IMR-90 (cell line): ENCODE measurements around the gene PRDM5. TPM values are rescaled to one million over a fixed set of nuclear protein-coding genes. Genes with fewer than 3 reads are reported as not detected.

ENCODE experiments used
- ATAC-seq: fragments of 200-7000 bp; cut with Tn5 transposase; 2 replicates; pipeline ENCODE4 v1.9.1; 2020; ENCODE audit warnings: low read depth, mild to moderate bottlenecking, moderate library complexity
- BruUV-seq: library from RNA; stranded (reverse); fragments of 400-500 nt; replicated peaks from 2 replicates; lab custom pipeline; 2021; lab: Mats Ljungman, UMichigan
- CTCF ChIA-PET: fragments of 300-600 bp; formaldehyde crosslinking; extraction: SDS; loops from one replicate; lab custom pipeline; 2021; ENCODE audit warnings: antibody characterized with exemption; lab: Yijun Ruan, JAX
- POLR2A ChIA-PET: fragments of 300-600 bp; sonication (Branson Sonifier 250); formaldehyde crosslinking; loops from one replicate; lab custom pipeline; 2022; ENCODE audit warnings: antibody characterized with exemption; ENCODE audit not compliant: unreplicated experiment; lab: Charles Lee
- DNase-seq: peaks from one replicate; pipeline ENCODE4 v3.0.0; 2013
- H2AFZ ChIP-seq: replicated peaks from 2 replicates; pipeline ENCODE3; 2013; ENCODE audit warnings: low read length, mild to moderate bottlenecking; ENCODE audit not compliant: poor library complexity
- H2AK5ac ChIP-seq: 2 replicates; pipeline ENCODE4 v1.6.1; 2013; ENCODE audit warnings: low read depth, low read length, inconsistent platforms
- H2AK9ac ChIP-seq: replicated peaks from 2 replicates; pipeline ENCODE3; 2013; ENCODE audit warnings: mild to moderate bottlenecking, low read depth, low read length, moderate library complexity; ENCODE audit not compliant: poor library complexity
- H2BK120ac ChIP-seq: 2 replicates; pipeline ENCODE4 v1.6.1; 2013; ENCODE audit warnings: low read depth, low read length, inconsistent platforms
- H2BK15ac ChIP-seq: 3 replicates; pipeline ENCODE4 v1.6.1; 2013; ENCODE audit warnings: low read depth, low read length, inconsistent platforms
- H2BK20ac ChIP-seq: 2 replicates; pipeline ENCODE4 v1.6.1; 2013; ENCODE audit warnings: low read depth, mild to moderate bottlenecking, inconsistent platforms, low read length, moderate library complexity
- H2BK5ac ChIP-seq: 2 replicates; pipeline ENCODE4 v1.6.1; 2013; ENCODE audit warnings: mild to moderate bottlenecking, low read depth, low read length, inconsistent platforms; ENCODE audit not compliant: poor library complexity, severe bottlenecking
- H3K14ac ChIP-seq: replicated peaks from 2 replicates; pipeline ENCODE4 v1.6.1; 2013; ENCODE audit warnings: low read depth, low read length, inconsistent platforms
- H3K18ac ChIP-seq: 2 replicates; pipeline ENCODE4 v1.6.1; 2013; ENCODE audit warnings: low read depth, low read length, control low read depth
- H3K23ac ChIP-seq: 2 replicates; pipeline ENCODE4 v1.6.1; 2013; ENCODE audit warnings: low read depth, low read length, inconsistent platforms
- H3K27ac ChIP-seq: 2 replicates; pipeline ENCODE4 v1.5.1; 2013; ENCODE audit warnings: mild to moderate bottlenecking, control low read depth, low read length; ENCODE audit not compliant: insufficient read depth
- H3K27me3 ChIP-seq: 2 replicates; pipeline ENCODE4 v1.6.1; 2013; ENCODE audit warnings: low read length; ENCODE audit not compliant: control insufficient read depth, insufficient read depth
- H3K36me3 ChIP-seq: 2 replicates; pipeline ENCODE4 v1.6.1; 2013; ENCODE audit warnings: low read length, mixed read lengths; ENCODE audit not compliant: control insufficient read depth, insufficient read depth
- H3K4ac ChIP-seq: 2 replicates; pipeline ENCODE4 v1.6.1; 2013; ENCODE audit warnings: low read depth, low read length, inconsistent platforms
- H3K4me1 ChIP-seq: 2 replicates; pipeline ENCODE4 v1.6.1; 2013; ENCODE audit warnings: low read length, mixed read lengths; ENCODE audit not compliant: control insufficient read depth, insufficient read depth
- H3K4me2 ChIP-seq: 2 replicates; pipeline ENCODE4 v1.6.1; 2013; ENCODE audit warnings: low read depth, mild to moderate bottlenecking, control low read depth, low read length, moderate library complexity
- H3K4me3 ChIP-seq: 2 replicates; pipeline ENCODE4 v1.5.1; 2013; ENCODE audit warnings: low read depth, mild to moderate bottlenecking, control low read depth, low read length, moderate library complexity; ENCODE audit not compliant: insufficient read depth
- H3K56ac ChIP-seq: 2 replicates; pipeline ENCODE4 v1.6.1; 2013; ENCODE audit warnings: low read length, inconsistent platforms; ENCODE audit not compliant: insufficient read depth; ENCODE audit errors: extremely low read depth
- H3K79me1 ChIP-seq, 2 experiments: 2 replicates each; pipeline ENCODE4 v1.6.1; 2013; ENCODE audit warnings: low read length in 2 of 2, inconsistent platforms in 1 of 2, low read depth in 1 of 2
- H3K9ac ChIP-seq: 2 replicates; pipeline ENCODE4 v1.6.1; 2013; ENCODE audit warnings: low read depth, low read length, control low read depth
- H3K9me1 ChIP-seq: 2 replicates; pipeline ENCODE4 v1.6.1; 2013; ENCODE audit warnings: low read length, inconsistent platforms; ENCODE audit not compliant: insufficient read depth
- H3K9me3 ChIP-seq: 2 replicates; pipeline ENCODE4 v1.6.1; 2013; ENCODE audit warnings: low read length; ENCODE audit not compliant: control insufficient read depth, insufficient read depth
- H4K20me1 ChIP-seq: 2 replicates; pipeline ENCODE4 v1.6.1; 2013; ENCODE audit warnings: low read length, inconsistent platforms; ENCODE audit not compliant: insufficient read depth
- H4K5ac ChIP-seq: 2 replicates; pipeline ENCODE4 v1.6.1; 2013; ENCODE audit warnings: mild to moderate bottlenecking, low read depth, low read length, control low read depth
- H4K8ac ChIP-seq, 2 experiments: 2 replicates each; pipeline ENCODE4 v1.6.1; 2013; ENCODE audit warnings: low read depth in 2 of 2, low read length in 2 of 2, control low read depth in 1 of 2, inconsistent platforms in 1 of 2
- H4K91ac ChIP-seq: 2 replicates; pipeline ENCODE4 v1.6.1; 2013; ENCODE audit warnings: low read depth, low read length, inconsistent platforms; ENCODE audit not compliant: insufficient read depth
- FOS ChIP-seq: fragments of 150-350 bp; IDR thresholded peaks from 2 replicates; pipeline ENCODE4 v1.6.1; 2016; ENCODE audit warnings: low read depth, low read length
- MAFK ChIP-seq: IDR thresholded peaks from 2 replicates; pipeline ENCODE4 v1.6.1; 2012; ENCODE audit warnings: low read depth, low read length, improper control_type of control experiment
- RAD21 ChIP-seq: IDR thresholded peaks from 2 replicates; pipeline ENCODE4 v1.6.1; 2012; ENCODE audit warnings: low read length, improper control_type of control experiment
- USF2 ChIP-seq: fragments of 150-350 bp; IDR thresholded peaks from 2 replicates; pipeline ENCODE4 v1.6.1; 2017; ENCODE audit warnings: mild to moderate bottlenecking, antibody characterized with exemption, low read length, low read depth
- WGBS, 2 experiments: methylation state at CpG; one replicate each; pipeline versions ENCODE4 v1.1.5 to v1.1.7; 2013; ENCODE audit warnings: missing lambda C conversion rate in 2 of 2; ENCODE audit not compliant: insufficient read length in 1 of 2; ENCODE audit errors: extremely low coverage in 2 of 2; 5-methylcytosine and 5-hydroxymethylcytosine counted together
- dilution Hi-C: fragments of 300-500 bp; cut with HindIII; formaldehyde crosslinking; loops from one replicate; pipeline ENCODE4 v1.14.3; 2018; ENCODE audit warnings: low sequenced_read_pairs; ENCODE audit not compliant: unreplicated experiment
- in situ Hi-C: fragments of 300-500 bp; cut with MboI; formaldehyde crosslinking; loops from 3 replicates; pipeline ENCODE4 v1.14.3; 2019; ENCODE audit warnings: low sequenced_read_pairs, inconsistent platforms, mixed read lengths
- intact Hi-C: fragments of 100-400 bp; cut with micrococcal nuclease; formaldehyde crosslinking; loops from 2 replicates; pipeline ENCODE4 v1.10.0; 2022
- polyA plus RNA-seq, 3 experiments: library from polyadenylated mRNA; depleted of rRNA; stranded (reverse); fragments of >200 nt; gene quantifications; 2 replicates each; pipeline ENCODE4 v1.2.3, GENCODE V29; 2012; ENCODE audit warnings: low replicate concordance in 1 of 3
- total RNA-seq: library from RNA; depleted of rRNA; stranded (reverse); fragments of >200 nt; gene quantifications from 2 replicates; pipeline ENCODE4 v1.2.3, GENCODE V29; 2012

The PRDM5 gene
- total and polyA plus RNA-seq, 2 of the 4 experiments (the other 2 are of a cell fraction) = 4.1 to 10.8 TPM

DNA sequence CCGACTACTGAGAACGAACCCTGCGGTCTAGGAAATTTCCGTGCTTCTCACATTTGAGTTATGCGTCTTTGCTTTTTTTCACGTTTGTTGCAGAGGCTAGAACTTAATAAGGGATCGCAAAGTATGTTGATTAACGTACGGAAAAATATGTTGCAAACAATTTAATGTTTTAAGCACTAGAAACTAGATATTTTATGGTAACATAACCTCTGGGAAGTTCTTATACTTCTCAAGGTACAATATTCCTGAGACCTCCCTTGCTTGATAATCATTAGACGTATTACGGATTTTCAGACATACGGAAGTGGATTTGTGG is 639 bp upstream of the PRDM5 start:
- Histone ChIP-seq H2BK20ac (peak overlapping the region; percentile 24; the same call in 1 of the 2 replicates), H2AK5ac (no peak overlapping the region), H2AFZ (peak overlapping the region; percentile 95), H4K20me1 (no peaks in the 10 kb centered on the region), H2BK5ac (peak overlapping the region; percentile 3), H3K4ac (peak overlapping the region; percentile 78; the same call in 1 of the 2 replicates), H3K23ac (peak overlapping the region; percentile 92), H4K91ac (peak overlapping the region; percentile 31; the same call in 1 of the 2 replicates), H2AK9ac (peak overlapping the region; percentile 53), H3K27ac (peak overlapping the region; percentile 22; the same call in 1 of the 2 replicates), H2BK120ac (peak overlapping the region; percentile 72), H3K9me3 (no peaks in the 10 kb centered on the region), H3K4me1 (peaks cover 2% of the 10 kb centered on the region; the same call in 1 of the 2 replicates), H3K36me3 (no peaks in the 10 kb centered on the region), H4K5ac (peak overlapping the region; percentile 19), H3K79me1 (peaks cover 5 to 6% of the 10 kb centered on the region in 2 experiments; a peak in 2 of 4 replicates), H3K56ac (peak overlapping the region; percentile 90; the same call in 1 of the 2 replicates), H4K8ac (peak overlapping the region; percentile 44 to 89), H3K14ac (peak overlapping the region; percentile 67), H3K4me2 (peak overlapping the region; percentile 81), H3K18ac (no peak overlapping the region; the same call in 1 of the 2 replicates), H3K27me3 (no peaks in the 10 kb centered on the region), H3K9me1 (peaks cover 3% of the 10 kb centered on the region; the same call in 1 of the 2 replicates), H3K9ac (peak overlapping the region; percentile 59), H3K4me3 (peak overlapping the region; percentile 49), H2BK15ac (no peak overlapping the region)
- no CpG with 5 or more reads among the region's 12 CpGs for WGBS, 2 experiments
- DNase-seq (no peak), ATAC-seq (no peak)
- in situ Hi-C loops (no loop called here), intact Hi-C loops (loop anchor here (2.0 to 5.0 kb wide), 3 partner anchors 156 to 766 kb away; no protein-coding TSS in a partner anchor), dilution Hi-C loops (no loop called here)
- no TSS peak for BruUV-seq
- TF ChIP-seq USF2 (no peak), FOS (no peak), RAD21 (no peak), MAFK (no peak)
- CTCF ChIA-PET = interaction anchor here (0.7 kb wide), 1 partner anchor 11 kb away, joined by 3 read pairs; no protein-coding TSS in a partner anchor
- POLR2A ChIA-PET = interaction anchor here (0.6 kb wide), 1 partner anchor 127 kb away, joined by 3 read pairs; no protein-coding TSS in a partner anchor
